Measurements from ENCODE around the gene CCDC89.
A peak's percentile ranks its signal among the peaks of the same experiment; 100 is the strongest.
"Not testable (repeated sequence)": the region's sequence is repeated elsewhere in the genome, so short reads cannot be mapped to it uniquely, and the experiment has no call there.

The CCDC89 gene

GRCh38 chr11:85685125-85685819 lies 723 bp downstream of the CCDC89 start:
- no peak for DNase-seq

GRCh38 chr11:85682330-85683305 lies 3.4 kb downstream of the CCDC89 start:
- DNase-seq = peak; percentile 1

GRCh38 chr11:85680897-85681296 lies 5.1 kb downstream of the CCDC89 start:
- no peak for DNase-seq

GRCh38 chr11:85679576-85679975 lies 6.4 kb downstream of the CCDC89 start:
- no peak for DNase-seq

GRCh38 chr11:85673393-85673792 lies 12.6 kb downstream of the CCDC89 start:
- DNase-seq = no peak

GRCh38 chr11:85672105-85672902 lies 13.7 kb downstream of the CCDC89 start:
- DNase-seq = no peak

GRCh38 chr11:85670949-85671663 lies 14.9 kb downstream of the CCDC89 start:
- DNase-seq = not testable (repeated sequence)

GRCh38 chr11:85668157-85668556 lies 17.8 kb downstream of the CCDC89 start:
- DNase-seq = no peak

GRCh38 chr11:85666687-85667086 lies 19.3 kb downstream of the CCDC89 start:
- DNase-seq = no peak

GRCh38 chr11:85665733-85666132 lies 20.3 kb downstream of the CCDC89 start:
- DNase-seq = no peak

GRCh38 chr11:85664615-85665481 lies 21.1 kb downstream of the CCDC89 start, which contains the start of gene CREBZF:
Gene CREBZF (minus strand): TSS chr11:85665129. CDS start chr11:85664875, 254 bp downstream.
- peak; percentile 67 for DNase-seq

- DNase-seq = peak; percentile 18
Measured at GRCh38 chr11:85663753-85664614, 22.0 kb downstream of the CCDC89 start.

- no peak for DNase-seq
Measured at GRCh38 chr11:85663080-85663752, 22.8 kb downstream of the CCDC89 start.

GRCh38 chr11:85661972-85662664 lies 23.9 kb downstream of the CCDC89 start:
- no peak for DNase-seq

GRCh38 chr11:85658180-85658579 lies 27.8 kb downstream of the CCDC89 start:
- no peak for DNase-seq

GRCh38 chr11:85656777-85657176 lies 29.2 kb downstream of the CCDC89 start:
- no peak for DNase-seq

- DNase-seq = not testable (repeated sequence)
Measured at GRCh38 chr11:85654343-85654742, 31.7 kb downstream of the CCDC89 start.

GRCh38 chr11:85652786-85653447 lies 33.1 kb downstream of the CCDC89 start:
- no peak for DNase-seq
